IMR-90 (cell line): ENCODE data around the gene BCL11B. TPM values are rescaled to one million over a fixed set of nuclear protein-coding genes. Genes with fewer than 3 reads are reported as not detected.

ENCODE experiments used
- ATAC-seq: fragments of 200-7000 bp; cut with Tn5 transposase; 2 replicates; pipeline ENCODE4 v1.9.1; 2020; ENCODE audit warnings: low read depth, mild to moderate bottlenecking, moderate library complexity
- BruUV-seq: library from RNA; stranded (reverse); fragments of 400-500 nt; replicated peaks from 2 replicates; lab custom pipeline; 2021; lab: Mats Ljungman, UMichigan
- CTCF ChIA-PET: fragments of 300-600 bp; formaldehyde crosslinking; extraction: SDS; loops from one replicate; lab custom pipeline; 2021; ENCODE audit warnings: antibody characterized with exemption; lab: Yijun Ruan, JAX
- POLR2A ChIA-PET: fragments of 300-600 bp; sonication (Branson Sonifier 250); formaldehyde crosslinking; loops from one replicate; lab custom pipeline; 2022; ENCODE audit warnings: antibody characterized with exemption; ENCODE audit not compliant: unreplicated experiment; lab: Charles Lee
- DNase-seq: peaks from one replicate; pipeline ENCODE4 v3.0.0; 2013
- H2AFZ ChIP-seq: replicated peaks from 2 replicates; pipeline ENCODE3; 2013; ENCODE audit warnings: low read length, mild to moderate bottlenecking; ENCODE audit not compliant: poor library complexity
- H2AK5ac ChIP-seq: 2 replicates; pipeline ENCODE4 v1.6.1; 2013; ENCODE audit warnings: low read depth, low read length, inconsistent platforms
- H2AK9ac ChIP-seq: replicated peaks from 2 replicates; pipeline ENCODE3; 2013; ENCODE audit warnings: mild to moderate bottlenecking, low read depth, low read length, moderate library complexity; ENCODE audit not compliant: poor library complexity
- H2BK120ac ChIP-seq: 2 replicates; pipeline ENCODE4 v1.6.1; 2013; ENCODE audit warnings: low read depth, low read length, inconsistent platforms
- H2BK15ac ChIP-seq: 3 replicates; pipeline ENCODE4 v1.6.1; 2013; ENCODE audit warnings: low read depth, low read length, inconsistent platforms
- H2BK20ac ChIP-seq: 2 replicates; pipeline ENCODE4 v1.6.1; 2013; ENCODE audit warnings: low read depth, mild to moderate bottlenecking, inconsistent platforms, low read length, moderate library complexity
- H2BK5ac ChIP-seq: 2 replicates; pipeline ENCODE4 v1.6.1; 2013; ENCODE audit warnings: mild to moderate bottlenecking, low read depth, low read length, inconsistent platforms; ENCODE audit not compliant: poor library complexity, severe bottlenecking
- H3K14ac ChIP-seq: replicated peaks from 2 replicates; pipeline ENCODE4 v1.6.1; 2013; ENCODE audit warnings: low read depth, low read length, inconsistent platforms
- H3K18ac ChIP-seq: 2 replicates; pipeline ENCODE4 v1.6.1; 2013; ENCODE audit warnings: low read depth, low read length, control low read depth
- H3K23ac ChIP-seq: 2 replicates; pipeline ENCODE4 v1.6.1; 2013; ENCODE audit warnings: low read depth, low read length, inconsistent platforms
- H3K27ac ChIP-seq: 2 replicates; pipeline ENCODE4 v1.5.1; 2013; ENCODE audit warnings: mild to moderate bottlenecking, control low read depth, low read length; ENCODE audit not compliant: insufficient read depth
- H3K27me3 ChIP-seq: 2 replicates; pipeline ENCODE4 v1.6.1; 2013; ENCODE audit warnings: low read length; ENCODE audit not compliant: control insufficient read depth, insufficient read depth
- H3K36me3 ChIP-seq: 2 replicates; pipeline ENCODE4 v1.6.1; 2013; ENCODE audit warnings: low read length, mixed read lengths; ENCODE audit not compliant: control insufficient read depth, insufficient read depth
- H3K4ac ChIP-seq: 2 replicates; pipeline ENCODE4 v1.6.1; 2013; ENCODE audit warnings: low read depth, low read length, inconsistent platforms
- H3K4me1 ChIP-seq: 2 replicates; pipeline ENCODE4 v1.6.1; 2013; ENCODE audit warnings: low read length, mixed read lengths; ENCODE audit not compliant: control insufficient read depth, insufficient read depth
- H3K4me2 ChIP-seq: 2 replicates; pipeline ENCODE4 v1.6.1; 2013; ENCODE audit warnings: low read depth, mild to moderate bottlenecking, control low read depth, low read length, moderate library complexity
- H3K4me3 ChIP-seq: 2 replicates; pipeline ENCODE4 v1.5.1; 2013; ENCODE audit warnings: low read depth, mild to moderate bottlenecking, control low read depth, low read length, moderate library complexity; ENCODE audit not compliant: insufficient read depth
- H3K56ac ChIP-seq: 2 replicates; pipeline ENCODE4 v1.6.1; 2013; ENCODE audit warnings: low read length, inconsistent platforms; ENCODE audit not compliant: insufficient read depth; ENCODE audit errors: extremely low read depth
- H3K79me1 ChIP-seq, 2 experiments: 2 replicates each; pipeline ENCODE4 v1.6.1; 2013; ENCODE audit warnings: low read length in 2 of 2, inconsistent platforms in 1 of 2, low read depth in 1 of 2
- H3K9ac ChIP-seq: 2 replicates; pipeline ENCODE4 v1.6.1; 2013; ENCODE audit warnings: low read depth, low read length, control low read depth
- H3K9me1 ChIP-seq: 2 replicates; pipeline ENCODE4 v1.6.1; 2013; ENCODE audit warnings: low read length, inconsistent platforms; ENCODE audit not compliant: insufficient read depth
- H3K9me3 ChIP-seq: 2 replicates; pipeline ENCODE4 v1.6.1; 2013; ENCODE audit warnings: low read length; ENCODE audit not compliant: control insufficient read depth, insufficient read depth
- H4K20me1 ChIP-seq: 2 replicates; pipeline ENCODE4 v1.6.1; 2013; ENCODE audit warnings: low read length, inconsistent platforms; ENCODE audit not compliant: insufficient read depth
- H4K5ac ChIP-seq: 2 replicates; pipeline ENCODE4 v1.6.1; 2013; ENCODE audit warnings: mild to moderate bottlenecking, low read depth, low read length, control low read depth
- H4K8ac ChIP-seq, 2 experiments: 2 replicates each; pipeline ENCODE4 v1.6.1; 2013; ENCODE audit warnings: low read depth in 2 of 2, low read length in 2 of 2, control low read depth in 1 of 2, inconsistent platforms in 1 of 2
- H4K91ac ChIP-seq: 2 replicates; pipeline ENCODE4 v1.6.1; 2013; ENCODE audit warnings: low read depth, low read length, inconsistent platforms; ENCODE audit not compliant: insufficient read depth
- BHLHE40 ChIP-seq: fragments of 150-350 bp; IDR thresholded peaks from 2 replicates; pipeline ENCODE4 v1.6.1; 2016; ENCODE audit warnings: mild to moderate bottlenecking, low read depth, low read length
- CEBPB ChIP-seq: IDR thresholded peaks from 2 replicates; pipeline ENCODE4 v1.6.1; 2012; ENCODE audit warnings: low read depth, low read length, improper control_type of control experiment
- CHD1 ChIP-seq: IDR thresholded peaks from 2 replicates; pipeline ENCODE4 v1.6.1; 2012; ENCODE audit warnings: low read depth, low read length, improper control_type of control experiment
- CTCF ChIP-seq: conservative IDR thresholded peaks from 2 replicates; pipeline ENCODE4 v1.5.1; 2012; ENCODE audit warnings: mild to moderate bottlenecking, low read depth, low read length, improper control_type of control experiment
- ELK1 ChIP-seq: fragments of 150-350 bp; IDR thresholded peaks from 2 replicates; pipeline ENCODE4 v1.6.1; 2016; ENCODE audit warnings: low read depth, mild to moderate bottlenecking, low read length, moderate library complexity, borderline replicate concordance
- FOS ChIP-seq: fragments of 150-350 bp; IDR thresholded peaks from 2 replicates; pipeline ENCODE4 v1.6.1; 2016; ENCODE audit warnings: low read depth, low read length
- MAFK ChIP-seq: IDR thresholded peaks from 2 replicates; pipeline ENCODE4 v1.6.1; 2012; ENCODE audit warnings: low read depth, low read length, improper control_type of control experiment
- MAZ ChIP-seq: IDR thresholded peaks from 2 replicates; pipeline ENCODE4 v1.6.1; 2012; ENCODE audit warnings: low read depth, mild to moderate bottlenecking, low read length, improper control_type of control experiment, moderate library complexity, borderline replicate concordance
- MXI1 ChIP-seq: IDR thresholded peaks from 2 replicates; pipeline ENCODE4 v1.6.1; 2012; ENCODE audit warnings: low read depth, mild to moderate bottlenecking, low read length, moderate library complexity, borderline replicate concordance
- NFE2L2 ChIP-seq: fragments of 150-350 bp; IDR thresholded peaks from 2 replicates; pipeline ENCODE4 v1.6.1; 2016; ENCODE audit warnings: low read depth, mild to moderate bottlenecking, low read length
- POLR2A ChIP-seq: IDR thresholded peaks from 2 replicates; pipeline ENCODE4 v1.6.1; 2012; ENCODE audit warnings: mild to moderate bottlenecking, low read depth, low read length
- RAD21 ChIP-seq: IDR thresholded peaks from 2 replicates; pipeline ENCODE4 v1.6.1; 2012; ENCODE audit warnings: low read length, improper control_type of control experiment
- RCOR1 ChIP-seq: IDR thresholded peaks from 2 replicates; pipeline ENCODE4 v1.6.1; 2012; ENCODE audit warnings: mild to moderate bottlenecking, low read length, improper control_type of control experiment; ENCODE audit not compliant: insufficient replicate concordance
- RFX5 ChIP-seq: IDR thresholded peaks from 2 replicates; pipeline ENCODE4 v1.8.0; 2012; ENCODE audit warnings: low read depth, mild to moderate bottlenecking, low read length, moderate library complexity
- SMC3 ChIP-seq: fragments of 150-350 bp; IDR thresholded peaks from 2 replicates; pipeline ENCODE4 v1.6.1; 2016; ENCODE audit warnings: low read depth, mild to moderate bottlenecking, antibody characterized with exemption, low read length, moderate library complexity
- USF2 ChIP-seq: fragments of 150-350 bp; IDR thresholded peaks from 2 replicates; pipeline ENCODE4 v1.6.1; 2017; ENCODE audit warnings: mild to moderate bottlenecking, antibody characterized with exemption, low read length, low read depth
- WGBS, 2 experiments: methylation state at CpG; one replicate each; pipeline versions ENCODE4 v1.1.5 to v1.1.7; 2013; ENCODE audit warnings: missing lambda C conversion rate in 2 of 2; ENCODE audit not compliant: insufficient read length in 1 of 2; ENCODE audit errors: extremely low coverage in 2 of 2; 5-methylcytosine and 5-hydroxymethylcytosine counted together
- dilution Hi-C: fragments of 300-500 bp; cut with HindIII; formaldehyde crosslinking; loops from one replicate; pipeline ENCODE4 v1.14.3; 2018; ENCODE audit warnings: low sequenced_read_pairs; ENCODE audit not compliant: unreplicated experiment
- in situ Hi-C: fragments of 300-500 bp; cut with MboI; formaldehyde crosslinking; loops from 3 replicates; pipeline ENCODE4 v1.14.3; 2019; ENCODE audit warnings: low sequenced_read_pairs, inconsistent platforms, mixed read lengths
- intact Hi-C: fragments of 100-400 bp; cut with micrococcal nuclease; formaldehyde crosslinking; loops from 2 replicates; pipeline ENCODE4 v1.10.0; 2022
- polyA plus RNA-seq, 3 experiments: library from polyadenylated mRNA; depleted of rRNA; stranded (reverse); fragments of >200 nt; gene quantifications; 2 replicates each; pipeline ENCODE4 v1.2.3, GENCODE V29; 2012; ENCODE audit warnings: low replicate concordance in 1 of 3
- total RNA-seq: library from RNA; depleted of rRNA; stranded (reverse); fragments of >200 nt; gene quantifications from 2 replicates; pipeline ENCODE4 v1.2.3, GENCODE V29; 2012

BCL11B gene
- total and polyA plus RNA-seq, 2 of the 4 experiments (the other 2 are of a cell fraction), result under 0.01 TPM; not detected in 1

DNA sequence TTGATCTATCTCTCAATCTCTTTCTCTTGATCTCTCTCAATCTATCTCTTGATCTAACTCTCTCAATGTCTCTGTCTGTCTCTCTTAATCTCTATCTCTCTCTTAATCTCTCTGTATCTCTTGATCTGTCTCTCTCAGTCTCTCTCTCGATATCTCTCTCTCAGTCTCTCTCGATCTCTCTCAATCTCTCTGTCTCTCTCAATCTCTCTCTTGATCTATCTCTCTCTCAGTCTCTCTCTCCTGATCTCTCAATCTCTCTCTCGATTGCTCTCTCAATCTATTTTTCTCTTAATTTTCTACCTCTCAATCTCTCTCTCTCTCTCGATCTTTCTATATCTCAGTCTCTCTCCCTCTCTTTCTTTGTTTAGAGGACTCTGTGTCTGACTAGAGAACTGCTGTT is 126.7 kb downstream of the BCL11B start:
- no peak overlapping the region for H2AFZ ChIP-seq
- H2BK120ac ChIP-seq, result no peak overlapping the region
- POLR2A ChIA-PET, result no interaction called here
- intact Hi-C loops, result no loop called here
- H3K9me1 ChIP-seq, result no peaks in the 10 kb centered on the region
- H3K27me3 ChIP-seq, result no peaks in the 10 kb centered on the region
- no peak overlapping the region for H3K23ac ChIP-seq
- no peaks in the 10 kb centered on the region for H3K36me3 ChIP-seq
- no peak overlapping the region for H3K14ac ChIP-seq
- H3K79me1 ChIP-seq, result no peaks in the 10 kb centered on the region
- ATAC-seq (no peak), DNase-seq (no peak)
- H2BK20ac ChIP-seq, result no peak overlapping the region
- H4K8ac ChIP-seq, result no peak overlapping the region
- H3K4me1 ChIP-seq, result no peaks in the 10 kb centered on the region
- H2BK15ac ChIP-seq, result no peak overlapping the region
- CTCF ChIA-PET, result no interaction called here
- H3K4me2 ChIP-seq, result no peak overlapping the region
- dilution Hi-C loops, result no loop called here
- no peak overlapping the region for H2BK5ac ChIP-seq
- no peak overlapping the region for H3K4ac ChIP-seq
- in situ Hi-C loops, result no loop called here
- H4K5ac ChIP-seq, result no peak overlapping the region
- no peak overlapping the region for H3K9ac ChIP-seq
- WGBS, 2 experiments, result 57 to 100% methylated on average over 2 to 4 of the region's 4 CpGs
- peaks cover 34% of the 10 kb centered on the region for H3K9me3 ChIP-seq
- no peaks in the 10 kb centered on the region for H4K20me1 ChIP-seq
- no peak overlapping the region for H3K4me3 ChIP-seq
- no peak overlapping the region for H2AK5ac ChIP-seq
- H3K56ac ChIP-seq, result no peak overlapping the region
- no peak overlapping the region for H2AK9ac ChIP-seq
- H4K91ac ChIP-seq, result no peak overlapping the region
- no peak overlapping the region for H3K18ac ChIP-seq
- TF ChIP-seq NFE2L2 (no peak), CTCF (no peak), MAFK (no peak), CEBPB (no peak), RAD21 (no peak), SMC3 (no peak), ELK1 (no peak), MAZ (no peak), BHLHE40 (no peak), MXI1 (no peak), RFX5 (no peak), CHD1 (no peak), RCOR1 (no peak), POLR2A (no peak), USF2 (no peak), FOS (no peak)
- no peak overlapping the region for H3K27ac ChIP-seq
- no TSS peak for BruUV-seq
